Hematopoietic multipotent progenitor cell treated with erythropoietin and hydrocortisone succinate and interleukin-3 and kit ligand, for 15 days (in vitro differentiated cells): Measurements from ENCODE around the gene CXXC5.

ENCODE experiments used
- DNase-seq: peaks from one replicate; pipeline ENCODE4 v3.0.0-alpha.2; 2015; ENCODE audit warnings: low spot score

Gene CXXC5

GRCh38 chr5:139651853-139652787 is 4.0 kb downstream of the CXXC5 start:
- DNase-seq = peak; percentile 46

- DNase-seq = no peak
These were observed 4.7 kb downstream of the CXXC5 start for GRCh38 chr5:139652788-139653241.

- DNase-seq = no peak
These were observed 5.5 kb downstream of the CXXC5 start for GRCh38 chr5:139653616-139654015.

GRCh38 chr5:139654464-139654863 is 6.3 kb downstream of the CXXC5 start:
- DNase-seq = no peak

- no peak for DNase-seq
These were observed 6.8 kb downstream of the CXXC5 start for GRCh38 chr5:139654871-139655491.

- DNase-seq = no peak
These were observed 7.7 kb downstream of the CXXC5 start for GRCh38 chr5:139655727-139656271.

GRCh38 chr5:139657363-139658321 is 9.5 kb downstream of the CXXC5 start:
- no peak for DNase-seq

- DNase-seq = no peak
These were observed 10.4 kb downstream of the CXXC5 start for GRCh38 chr5:139658501-139658927.

- DNase-seq = no peak
These were observed 10.9 kb downstream of the CXXC5 start for GRCh38 chr5:139658928-139659667.

GRCh38 chr5:139659695-139660101 is 11.5 kb downstream of the CXXC5 start:
- no peak for DNase-seq

GRCh38 chr5:139660105-139660922 is 12.2 kb downstream of the CXXC5 start:
- DNase-seq = peak; percentile 31

- DNase-seq = peak; percentile 85
These were observed 13.0 kb downstream of the CXXC5 start for GRCh38 chr5:139660923-139661814.

GRCh38 chr5:139662617-139663016 is 14.5 kb downstream of the CXXC5 start:
- no peak for DNase-seq

- no peak for DNase-seq
These were observed 15.3 kb downstream of the CXXC5 start for GRCh38 chr5:139663207-139664085.

- no peak for DNase-seq
These were observed 16.0 kb downstream of the CXXC5 start for GRCh38 chr5:139664086-139664693.

- DNase-seq = no peak
These were observed 16.7 kb downstream of the CXXC5 start for GRCh38 chr5:139664727-139665351.

- no peak for DNase-seq
These were observed 17.5 kb downstream of the CXXC5 start for GRCh38 chr5:139665626-139666025.
